Heart left ventricle (tissue), 16 donors: ENCODE measurements around the gene ABCB6. TPM values are rescaled to one million over a fixed set of nuclear protein-coding genes. Genes with fewer than 3 reads are reported as not detected.
A peak's percentile ranks its signal among the peaks of the same experiment; 100 is the strongest.

Experiments
- ATAC-seq, 4 donors: fragments of 200-7000 bp; cut with Tn5 transposase; one replicate each; pipeline ENCODE4 v1.9.1; 2020 to 2022; ENCODE audit warnings: moderate library complexity in 4 of 4, mild to moderate bottlenecking in 3 of 4, moderate number of reproducible peaks in 1 of 4
- DNase-seq, 5 donors: peaks; one replicate each; pipeline ENCODE4 v3.0.0-alpha.2; 2020
- H3K27ac ChIP-seq, 12 donors: fragments of 200-600 bp; sonication (generic) in 4 of 12; one replicate each; pipeline versions ENCODE4 v1.5.0 to v1.8.0; 2016 to 2022; ENCODE audit warnings: mild to moderate bottlenecking in 2 of 12
- H3K27me3 ChIP-seq, 9 donors: fragments of 200-600 bp; sonication (generic) in 2 of 9; one replicate each; pipeline versions ENCODE4 v1.5.1 to v1.8.0; 2016 to 2022; ENCODE audit warnings: mild to moderate bottlenecking in 3 of 9
- H3K36me3 ChIP-seq, 9 donors: fragments of 200-600 bp; sonication (generic) in 2 of 9; one replicate each; pipeline versions ENCODE4 v1.5.0 to v1.8.0; 2018 to 2022; ENCODE audit warnings: mild to moderate bottlenecking in 2 of 9
- H3K4me1 ChIP-seq, 12 donors: fragments of 200-600 bp; sonication (generic) in 4 of 12; one replicate each; pipeline versions ENCODE4 v1.5.0 to v1.8.0; 2016 to 2022; ENCODE audit warnings: mild to moderate bottlenecking in 3 of 12
- H3K4me3 ChIP-seq, 12 donors: fragments of 200-600 bp; sonication (generic) in 4 of 12; one replicate each; pipeline versions ENCODE4 v1.5.0 to v1.8.0; 2017 to 2022; ENCODE audit warnings: mild to moderate bottlenecking in 9 of 12, moderate library complexity in 4 of 12
- H3K9me3 ChIP-seq, 12 donors: fragments of 200-600 bp; sonication (generic) in 4 of 12; one replicate each; pipeline versions ENCODE4 v1.5.0 to v1.8.0; 2016 to 2022; ENCODE audit warnings: mild to moderate bottlenecking in 1 of 12
- CTCF ChIP-seq, 12 donors: fragments of 200-600 bp; sonication (generic) in 4 of 12; IDR thresholded peaks; one replicate each; pipeline versions ENCODE4 v1.5.0 to v1.8.0; 2018 to 2022; ENCODE audit warnings: antibody characterized with exemption in 12 of 12, mild to moderate bottlenecking in 5 of 12
- POLR2A ChIP-seq, 2 donors: fragments of 450-650 bp; IDR thresholded peaks; one replicate each; pipeline ENCODE4 v1.6.1; 2017; ENCODE audit warnings: antibody characterized with exemption in 2 of 2, mild to moderate bottlenecking in 2 of 2, moderate library complexity in 2 of 2
- WGBS, 4 donors: extraction: QIAGEN DNeasy Blood & Tissue Kit in 2 of 4; methylation state at CpG; one replicate each; pipeline versions ENCODE4 v1.1.5 to v1.1.7; 2013 to 2018; 5-methylcytosine and 5-hydroxymethylcytosine counted together
- intact Hi-C, 10 donors: fragments of 100-400 bp; cut with DNase I; formaldehyde crosslinking; loops; one replicate each; pipeline versions ENCODE4 v1.11.1 to v1.14.2; 2022
- polyA plus RNA-seq, 2 donors: library from polyadenylated mRNA; stranded (reverse); fragments of 200-250 nt; gene quantifications; one replicate each; pipeline ENCODE4 v1.2.3, GENCODE V29; 2013
- total RNA-seq, 9 donors: library from RNA; depleted of rRNA in 2 of 9; stranded (reverse); fragments of >200 nt in 2 of 9; fragmentation: NEBNext Ultra II Directional in 3 of 9; extraction: Animal tissue kit (Norgen Biotek cat#: 25700) in 3 of 9; gene quantifications; one replicate each; pipeline versions ENCODE4 v1.1.0 to v1.2.4, GENCODE V29; 2016 to 2023
- donor health status: ischemic (EF 13 %, LVEDD 7.1; RV severe dilation, severe dysfunction).
- donor health status: healthy with polysubstance abuse.
- donor health status: DM: no; HTN: yes; CAD: no.
- donor health status: DM: no; HTN: no; CAD: no.
- donor health status: ischemic (EF 25% LVEDD 6.9; RV normal size, moderate dysfunction).
- donor health status: ischemic (EF 25% LVEDD 5.7; RV mildly dilated, moderate dysfunction).
- donor health status: healthy.
- donor health status: DM: yes; HTN: yes; CAD: no.
- donor health status: ischemic (EF 35%, LVEDD 5.7; RV mildly dilated, moderate dysfunction).
- donor health status: nonischemic (EF 11% LVEDD 7.7; RV severe dilation, severe dysfunction).
- donor health status: DM: yes; HTN: yes; CAD: no.
- donor health status: PGD.
- donor health status: ischemic (EF 29% LVEDD 5.4; RV normal size, mild dysfunction).
- donor health status: nonischemic (EF 23%, LVEDD 6.1; RV moderate dilation, normal function).

The ABCB6 gene
- total and polyA plus RNA-seq, 11 donors = 12.1 to 30.4 (median 20.0) TPM

GRCh38 chr2:219179601-219180465 is 38.9 kb downstream of the ABCB6 start:
- ATAC-seq (no peak), DNase-seq (no peak)
- H3K36me3 ChIP-seq = peaks cover 0 to 63% (median 59%) of the 10 kb centered on the region in 9 donors
- no peaks in the 10 kb centered on the region for H3K9me3 ChIP-seq
- no peak overlapping the region for H3K27ac ChIP-seq
- 87 to 99% (median 96%) methylated on average over 5 to 9 of the region's 9 CpGs for WGBS, 4 donors
- intact Hi-C loops = loop anchor here in 8 of 10 donors (2.0 to 10.0 kb wide), 9 partner anchors 25 to 895 kb away; partner anchors contain the start of genes ABCB6 (in 3 of the 8), DNAJB2 (in 3 of the 8), DNPEP (in 3 of the 8) and ANKZF1 (in 1 of the 8)
- H3K4me1 ChIP-seq = peaks cover 5 to 50% (median 25%) of the 10 kb centered on the region in 12 donors
- TF ChIP-seq POLR2A (IDR thresholded peaks at IDR 0.05) (no peak), CTCF (IDR thresholded peaks at IDR 0.05) (no peak)
- no peaks in the 10 kb centered on the region for H3K27me3 ChIP-seq
- H3K4me3 ChIP-seq = peak overlapping the region in 5 of 12 donors; percentile 86 to 99 (median 99)

- peak; percentile 56 to 80 (median 63) for DNase-seq
- peak in 2 of 12 donors; percentile 1 to 2 for TF ChIP-seq CTCF (IDR thresholded peaks at IDR 0.05)
- no peak for TF ChIP-seq POLR2A (IDR thresholded peaks at IDR 0.05)
- peak overlapping the region; percentile 58 to 99 (median 92) for H3K4me3 ChIP-seq
- intact Hi-C loops = loop anchor here in 8 of 10 donors (1.0 to 10.0 kb wide), 10 partner anchors 18 to 894 kb away; partner anchors contain the start of genes ABCB6 (in 3 of the 8), DNAJB2 (in 3 of the 8), DNPEP (in 3 of the 8) and ZFAND2B (in 2 of the 8)
- H3K27me3 ChIP-seq = no peaks in the 10 kb centered on the region
- peak overlapping the region; percentile 96 to 100 (median 98) for H3K27ac ChIP-seq
- WGBS, 4 donors = 2 to 9% (median 5%) methylated on average over 20 to 45 of the region's 45 CpGs
- no peaks in the 10 kb centered on the region for H3K9me3 ChIP-seq
- ATAC-seq = peak in 2 of 4 donors; percentile 11 to 12
- peaks cover 5 to 58% (median 27%) of the 10 kb centered on the region in 12 donors for H3K4me1 ChIP-seq
- peaks cover 0 to 63% (median 59%) of the 10 kb centered on the region in 9 donors for H3K36me3 ChIP-seq
Observed at GRCh38 chr2:219178377-219179175, 40.2 kb downstream of the ABCB6 start.

GRCh38 chr2:219177552-219178376 is 41.0 kb downstream of the ABCB6 start, which contains the start of gene RETREG2:
RETREG2 (plus strand) TSS chr2:219178275; CDS start chr2:219178353, 78 bp downstream.
- no peaks in the 10 kb centered on the region for H3K9me3 ChIP-seq
- DNase-seq (peak; percentile 86 to 93 (median 89)), ATAC-seq (peak; percentile 71 to 86 (median 78))
- intact Hi-C loops = loop anchor here in 8 of 10 donors (1.0 to 10.0 kb wide), 13 partner anchors 17 to 893 kb away; partner anchors contain the start of genes DNAJB2 (in 5 of the 8), ABCB6 (in 3 of the 8), DNPEP (in 3 of the 8) and ZFAND2B (in 3 of the 8)
- 0 to 1% (median 1%) methylated on average over 16 to 67 of the region's 67 CpGs for WGBS, 4 donors
- no peaks in the 10 kb centered on the region for H3K27me3 ChIP-seq
- peak; percentile 33 to 94 for TF ChIP-seq POLR2A (IDR thresholded peaks at IDR 0.05)
- TF ChIP-seq CTCF (IDR thresholded peaks at IDR 0.05) = peak in 10 of 12 donors; percentile 11 to 67 (median 50)
- H3K27ac ChIP-seq = peak within 1 kb of the TSS; percentile 96 to 100 (median 98)
- H3K36me3 ChIP-seq = peaks cover 0 to 63% (median 59%) of the 10 kb centered on the region in 9 donors
- H3K4me3 ChIP-seq = peak within 1 kb of the TSS; percentile 58 to 99 (median 92)
- peaks cover 5 to 54% (median 27%) of the 10 kb centered on the region in 12 donors for H3K4me1 ChIP-seq
